GM03348 (cell line): Measurements from ENCODE around the gene CPLANE2.
"Not testable (repeated sequence)": the region's sequence is repeated elsewhere in the genome, so short reads cannot be mapped to it uniquely, and the experiment has no call there.

ENCODE experiments used
- DNase-seq: peaks from one replicate; pipeline ENCODE4 v3.0.0; 2012; ENCODE audit warnings: low spot score

CPLANE2 gene

DNA sequence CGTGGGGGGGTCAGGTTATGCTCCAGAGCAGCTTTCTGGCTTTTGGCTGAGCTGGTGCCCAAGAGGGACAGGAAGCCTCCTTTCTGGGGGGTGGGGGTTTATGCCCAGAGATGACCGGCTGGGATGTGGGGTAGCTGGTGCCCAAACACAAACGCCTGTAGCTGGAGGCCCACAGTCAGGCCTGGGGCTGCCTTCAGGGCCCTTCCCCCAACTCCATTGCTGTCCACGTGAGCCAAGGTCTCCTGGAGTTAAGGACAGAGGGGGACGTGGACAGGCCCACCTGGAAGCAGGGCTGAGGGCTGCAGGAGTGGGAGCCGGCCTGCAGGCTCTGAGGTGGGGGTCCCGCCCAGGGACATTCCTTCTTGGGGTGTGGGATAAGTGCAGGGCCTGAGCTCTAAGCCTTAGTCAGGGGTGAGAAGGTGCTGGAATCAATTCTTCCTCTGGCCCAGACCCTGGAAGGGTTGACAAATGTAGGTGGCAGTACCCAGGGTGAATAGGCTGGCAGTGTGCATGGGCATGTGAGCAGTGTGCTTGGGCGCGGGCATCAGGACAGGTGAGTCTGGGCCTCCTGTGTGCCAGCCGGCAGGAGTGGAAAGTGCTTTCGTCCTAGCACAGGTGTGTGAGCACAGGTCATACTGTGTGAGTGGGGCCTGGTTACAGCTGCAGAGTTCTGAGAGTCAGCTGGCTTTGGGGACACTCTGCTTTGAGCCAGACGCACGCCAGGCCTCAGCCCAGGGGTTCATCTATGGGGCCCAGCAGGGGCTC lies 6.8 kb downstream of the CPLANE2 start:
- no peak for DNase-seq

DNA sequence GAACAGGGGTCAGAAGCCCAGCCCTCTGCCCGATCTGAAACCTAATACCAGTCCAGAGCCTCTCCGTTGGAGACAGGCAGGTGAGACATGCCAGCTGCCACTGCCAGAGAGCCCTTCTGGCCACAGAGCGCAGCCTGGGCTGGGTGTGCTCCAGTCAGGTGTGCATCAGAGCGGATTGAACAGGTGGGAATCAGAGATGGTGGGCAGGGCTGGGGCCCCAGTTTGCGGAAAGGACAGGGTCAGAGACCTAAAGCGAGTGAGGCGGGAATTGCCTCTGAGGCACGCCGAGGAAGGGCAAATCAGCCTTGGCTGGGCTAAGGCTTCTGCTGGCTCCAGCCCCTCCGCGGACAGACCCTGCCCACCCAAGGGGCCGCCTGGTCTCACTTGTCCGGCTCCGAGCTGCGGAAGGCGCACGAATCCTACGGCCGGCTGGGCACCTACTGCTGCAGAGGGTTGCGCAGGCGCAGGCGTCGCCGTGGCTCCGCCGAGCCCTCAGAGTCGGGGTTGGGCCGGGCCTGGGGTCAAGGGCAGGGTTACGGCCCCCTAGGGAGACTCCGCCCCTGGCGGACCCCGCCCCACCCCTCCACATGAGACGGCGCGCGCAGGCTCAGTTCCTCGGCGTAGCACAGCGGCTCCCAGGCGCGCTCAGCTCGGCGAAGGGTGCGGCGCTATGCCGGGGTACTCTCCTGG lies 10.3 kb downstream of the CPLANE2 start:
- no peak for DNase-seq

DNA sequence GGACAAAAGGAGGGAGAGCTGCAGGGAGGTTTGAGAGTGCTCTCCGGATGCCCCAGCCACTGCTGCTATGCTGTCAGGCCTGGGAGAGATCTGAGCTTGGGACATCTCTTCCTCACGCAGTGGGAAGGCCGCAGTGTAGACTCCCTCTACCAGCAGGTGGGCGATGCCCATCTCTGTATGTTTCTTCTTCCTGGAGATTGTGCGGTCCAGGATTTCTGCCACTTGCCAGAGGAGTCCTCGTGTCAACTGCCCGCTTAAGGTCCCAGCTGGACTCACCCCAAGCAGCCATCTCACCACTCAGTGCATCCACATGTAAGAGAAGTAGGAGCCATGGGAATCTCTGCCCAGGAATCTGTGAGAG lies 10.9 kb downstream of the CPLANE2 start:
- no peak for DNase-seq

DNA sequence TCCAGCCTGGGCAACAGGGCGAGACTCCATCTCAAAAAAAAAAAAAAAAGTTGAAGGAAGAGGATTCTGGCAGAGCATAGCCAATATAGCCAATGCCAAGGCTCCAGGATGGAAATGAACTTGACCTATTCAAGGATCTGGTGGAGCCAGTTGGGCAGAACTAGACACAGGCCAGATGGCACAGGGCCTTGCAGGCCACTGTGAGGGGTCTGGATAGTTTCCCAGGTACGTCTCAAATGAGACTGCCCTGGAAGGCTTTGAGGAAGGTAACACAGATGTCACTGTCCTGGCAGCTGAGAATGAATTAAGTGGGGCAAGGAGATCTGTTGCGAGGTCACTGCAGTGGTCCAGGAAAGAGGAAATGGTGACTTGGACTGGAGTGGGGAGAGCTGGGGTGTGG lies 12.5 kb downstream of the CPLANE2 start:
- DNase-seq, result no peak

DNA sequence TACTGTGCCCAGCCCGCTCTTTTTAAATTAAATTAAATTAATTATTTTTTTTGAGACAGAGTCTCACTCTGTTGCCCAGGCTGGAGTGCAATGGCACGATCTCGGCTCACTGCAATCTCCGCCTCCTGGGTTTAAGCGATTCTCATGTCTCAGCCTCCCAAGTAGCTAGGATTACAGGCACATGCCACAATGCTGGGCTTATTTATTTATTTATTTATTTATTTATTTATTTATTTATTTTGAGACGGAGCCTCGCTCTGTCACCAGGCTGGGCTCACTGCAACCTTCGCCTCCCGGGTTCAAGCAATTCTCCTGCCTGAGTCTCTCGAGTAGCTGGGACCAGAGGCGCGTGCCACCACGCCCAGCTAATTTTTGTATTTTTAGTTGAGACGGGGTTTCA lies 14.3 kb downstream of the CPLANE2 start:
- DNase-seq, result not testable (repeated sequence)

DNA sequence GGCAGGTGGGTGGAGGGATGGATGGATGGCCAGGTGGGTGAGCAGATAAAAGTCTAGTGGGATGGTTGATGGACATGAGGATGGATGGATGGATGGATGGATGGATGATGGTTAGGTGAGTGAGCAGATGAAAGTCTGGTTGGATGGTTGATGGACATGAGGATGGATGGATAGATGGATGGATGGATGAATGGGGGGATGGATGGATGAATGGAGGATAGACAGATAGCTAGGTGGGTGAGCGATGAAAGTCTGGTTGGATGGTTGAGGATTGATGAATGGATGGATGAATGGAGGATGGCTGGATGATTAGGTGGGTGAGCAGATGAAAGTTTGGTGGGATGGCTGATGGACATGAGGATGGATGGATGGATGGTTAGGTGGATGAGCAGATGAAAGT lies 15.5 kb downstream of the CPLANE2 start:
- no peak for DNase-seq

DNA sequence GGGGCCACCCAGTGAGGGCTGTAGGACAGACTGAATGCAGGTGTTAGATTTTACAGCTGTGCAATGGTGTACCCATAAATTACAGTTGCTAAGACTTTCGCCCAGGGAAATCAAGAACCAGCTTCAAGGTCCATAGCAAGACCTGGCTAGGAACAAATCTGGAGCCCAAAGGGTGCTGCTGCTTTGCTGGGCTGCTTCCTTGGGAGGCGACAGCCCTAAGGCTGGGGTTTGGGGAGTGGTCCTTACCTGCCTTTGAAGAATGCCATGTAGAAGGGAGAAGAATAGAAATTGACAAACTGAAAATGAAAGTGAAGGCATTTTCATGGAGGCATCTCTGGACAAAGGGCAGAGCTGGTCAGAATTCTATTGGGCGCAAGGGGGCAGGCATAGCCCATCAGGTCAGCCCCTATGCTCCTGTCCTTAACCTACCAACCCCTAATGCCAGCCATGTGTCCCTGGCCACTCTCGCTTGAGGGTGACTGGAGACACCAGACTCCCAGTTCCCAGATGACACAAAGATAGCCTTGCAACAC lies 16.9 kb downstream of the CPLANE2 start:
- DNase-seq, result no peak

DNA sequence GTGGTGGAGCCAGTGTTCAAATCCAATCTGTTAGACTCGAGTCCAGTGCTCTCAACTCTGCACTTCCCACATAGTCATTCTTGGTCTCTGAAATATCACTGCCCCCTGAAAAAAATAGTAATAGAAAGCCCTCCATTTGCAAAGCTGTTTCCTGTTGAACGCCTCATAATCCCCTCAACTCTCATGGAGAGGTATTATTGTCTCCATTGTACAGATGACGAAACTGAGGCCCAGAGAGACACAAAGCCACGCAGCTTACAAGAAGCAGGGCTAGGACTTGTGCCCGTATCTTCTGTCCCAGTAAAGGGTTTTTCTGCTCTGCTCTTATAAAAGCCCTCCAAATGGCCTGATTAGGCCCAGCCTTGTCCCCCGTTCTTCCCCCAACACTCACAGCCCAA lies 18.3 kb downstream of the CPLANE2 start:
- no peak for DNase-seq

DNA sequence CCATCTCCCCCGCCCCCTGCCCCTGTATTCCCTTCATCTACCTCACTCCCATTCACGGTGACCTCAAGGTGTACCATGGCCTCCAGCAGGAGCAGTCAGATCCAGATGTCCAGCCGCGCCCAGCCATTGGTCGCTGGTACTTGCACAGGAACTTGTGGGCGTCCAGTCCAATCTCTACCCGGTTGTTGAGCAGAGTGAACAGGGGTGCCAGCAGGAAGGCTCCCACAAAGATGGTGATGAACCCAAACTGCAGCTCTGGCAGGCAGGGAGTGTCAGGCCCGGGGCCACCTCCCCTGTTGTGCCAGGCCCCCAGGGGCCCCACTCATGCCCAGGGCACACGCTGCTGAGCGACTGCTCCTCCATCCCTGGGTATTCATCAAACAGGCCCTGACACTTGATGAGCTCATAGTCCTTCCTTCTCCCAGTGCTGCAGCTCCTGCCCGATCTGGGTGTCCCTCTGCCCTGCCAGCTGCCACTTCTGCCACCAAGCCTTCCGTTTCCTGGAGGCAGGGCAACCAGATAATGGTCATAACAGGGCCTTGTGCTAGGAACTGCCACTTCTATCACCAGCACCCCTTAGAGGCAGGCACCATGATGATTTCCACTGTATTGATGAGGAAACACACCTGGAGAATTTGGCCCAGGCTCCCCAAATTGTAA lies 18.8 kb downstream of the CPLANE2 start:
- no peak for DNase-seq

DNA sequence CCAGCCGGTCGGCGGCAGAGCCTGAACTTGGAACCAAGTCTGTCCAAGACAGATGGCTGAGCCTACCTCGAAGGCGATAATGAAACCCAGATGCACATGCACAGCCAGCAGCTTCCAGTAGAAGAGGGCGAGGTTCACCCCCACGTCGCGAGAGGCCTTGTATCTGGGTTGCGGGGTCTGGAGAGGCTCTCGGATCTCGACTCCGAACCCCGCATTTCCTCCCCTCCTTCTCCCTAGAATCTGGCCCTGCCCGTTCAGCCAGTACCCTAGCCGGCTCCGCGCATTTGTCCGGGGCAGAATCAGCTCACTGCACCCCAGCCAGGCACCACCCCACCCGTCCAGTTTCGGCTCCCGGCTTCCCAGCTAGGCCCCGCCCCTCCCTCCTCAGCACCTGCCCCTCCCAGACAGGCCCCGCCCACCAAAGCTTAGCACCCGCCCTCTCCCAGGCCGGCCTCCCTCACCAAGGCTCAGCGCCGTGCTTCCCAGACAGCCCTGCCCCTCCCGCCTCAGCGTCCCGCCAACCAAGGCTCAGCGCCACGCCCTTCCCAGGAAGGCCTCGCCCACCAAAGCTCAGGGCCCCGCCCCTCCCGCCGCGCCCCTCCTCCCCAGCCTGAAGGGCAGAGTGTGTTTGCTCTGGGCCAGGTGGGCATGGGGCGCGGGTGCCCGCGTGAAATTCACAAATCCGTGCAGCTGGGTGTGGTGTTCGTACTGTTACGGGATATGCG lies 19.8 kb downstream of the CPLANE2 start:
- peak; percentile 99 for DNase-seq

DNA sequence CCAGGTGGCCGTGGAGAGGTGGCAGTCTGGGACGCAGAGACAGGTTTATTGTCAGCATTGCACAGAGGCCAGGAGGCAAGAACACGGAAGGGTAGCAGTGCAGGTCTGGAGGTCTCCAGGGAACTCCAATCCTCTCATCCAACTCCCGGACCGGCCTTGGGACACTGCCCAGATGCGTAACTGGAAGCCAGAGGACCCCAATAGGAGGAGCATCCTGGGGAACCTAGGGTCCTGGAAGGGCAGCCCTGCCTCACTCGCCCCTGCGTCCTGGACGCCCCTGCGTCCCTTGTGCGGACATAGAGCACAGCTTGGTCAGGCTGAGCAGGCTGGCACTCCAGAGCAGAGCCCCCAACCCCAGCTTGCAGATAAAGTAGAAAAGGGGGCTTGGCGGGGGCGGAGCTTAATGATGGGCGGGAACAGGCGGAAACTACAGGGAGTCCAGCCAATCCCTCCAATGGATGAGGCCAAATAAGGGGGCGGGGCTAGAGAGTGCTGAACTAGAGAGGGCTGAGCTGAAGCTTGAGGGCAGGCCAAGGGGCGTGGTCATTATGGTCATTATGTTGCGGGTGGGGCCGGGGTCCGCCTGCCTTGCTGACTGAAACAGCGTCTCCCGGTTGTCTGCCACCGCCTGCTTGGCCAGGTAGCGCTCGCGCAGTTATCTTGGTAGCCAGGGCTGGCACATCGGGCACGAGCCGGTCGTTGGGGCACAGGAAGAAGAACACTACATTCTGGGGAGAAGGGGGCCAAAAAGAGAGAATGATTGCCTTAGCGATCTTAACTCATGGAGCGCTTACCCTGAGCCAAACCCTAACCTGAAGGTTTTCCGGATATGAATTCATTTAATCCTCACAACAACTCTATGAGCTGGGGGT lies 20.9 kb downstream of the CPLANE2 start:
- DNase-seq, result peak; percentile 67

DNA sequence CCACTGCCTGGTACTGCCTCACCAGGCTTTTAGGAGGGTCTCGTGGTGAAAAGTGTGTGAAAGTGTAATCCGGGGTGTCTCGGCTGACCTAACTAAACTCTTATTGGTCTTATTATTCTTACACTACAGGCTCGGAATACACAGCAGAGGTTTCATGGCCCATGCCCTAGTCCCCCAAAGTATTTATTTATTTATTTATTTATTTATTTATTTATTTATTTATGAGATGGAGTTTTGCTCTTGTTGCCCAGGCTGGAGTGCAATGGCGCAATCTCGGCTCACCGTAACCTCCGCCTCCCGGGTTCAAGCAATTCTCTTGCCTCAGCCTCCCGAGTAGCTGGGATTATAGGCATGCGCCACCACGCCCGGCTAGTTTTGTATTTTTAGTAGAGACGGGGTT lies 21.7 kb downstream of the CPLANE2 start:
- DNase-seq, result not testable (repeated sequence)

DNA sequence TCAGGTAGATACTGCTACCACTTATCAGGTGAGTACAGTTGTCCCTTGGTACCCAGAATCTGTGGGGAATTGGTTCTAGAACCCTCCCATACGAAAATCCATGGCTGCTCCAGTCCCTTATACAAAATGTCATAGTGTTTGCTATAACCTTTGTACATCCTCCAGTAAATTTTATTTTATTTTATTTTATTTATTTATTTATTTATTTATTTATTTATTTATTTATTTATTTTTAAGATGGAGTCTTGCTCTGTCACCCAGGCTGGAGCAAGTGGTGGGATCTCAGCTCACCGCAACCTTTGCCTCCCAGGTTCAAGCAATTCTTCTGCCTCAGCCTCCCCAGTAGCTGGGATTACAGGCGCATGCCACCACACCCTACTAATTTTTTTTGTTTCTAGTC lies 23.4 kb downstream of the CPLANE2 start:
- not testable (repeated sequence) for DNase-seq

DNA sequence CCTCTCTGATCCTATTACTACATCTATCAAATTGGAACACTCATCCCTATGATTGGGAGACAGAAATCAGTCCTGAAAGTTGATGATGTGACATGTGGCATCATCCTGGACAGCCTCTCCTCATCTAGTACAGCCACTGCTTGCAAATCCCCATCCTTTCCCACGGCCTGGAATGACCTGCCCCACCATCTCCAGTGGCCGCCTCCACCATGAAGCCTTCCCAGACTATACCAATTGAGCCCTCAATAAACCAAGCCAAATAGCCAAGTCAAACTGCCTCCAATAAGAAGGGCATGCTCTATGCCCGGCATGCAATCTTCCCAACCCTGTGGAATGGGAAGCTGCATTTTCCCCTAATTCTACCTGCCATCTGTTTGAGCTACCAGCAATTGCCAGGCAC lies 24.0 kb downstream of the CPLANE2 start:
- DNase-seq, result no peak

DNA sequence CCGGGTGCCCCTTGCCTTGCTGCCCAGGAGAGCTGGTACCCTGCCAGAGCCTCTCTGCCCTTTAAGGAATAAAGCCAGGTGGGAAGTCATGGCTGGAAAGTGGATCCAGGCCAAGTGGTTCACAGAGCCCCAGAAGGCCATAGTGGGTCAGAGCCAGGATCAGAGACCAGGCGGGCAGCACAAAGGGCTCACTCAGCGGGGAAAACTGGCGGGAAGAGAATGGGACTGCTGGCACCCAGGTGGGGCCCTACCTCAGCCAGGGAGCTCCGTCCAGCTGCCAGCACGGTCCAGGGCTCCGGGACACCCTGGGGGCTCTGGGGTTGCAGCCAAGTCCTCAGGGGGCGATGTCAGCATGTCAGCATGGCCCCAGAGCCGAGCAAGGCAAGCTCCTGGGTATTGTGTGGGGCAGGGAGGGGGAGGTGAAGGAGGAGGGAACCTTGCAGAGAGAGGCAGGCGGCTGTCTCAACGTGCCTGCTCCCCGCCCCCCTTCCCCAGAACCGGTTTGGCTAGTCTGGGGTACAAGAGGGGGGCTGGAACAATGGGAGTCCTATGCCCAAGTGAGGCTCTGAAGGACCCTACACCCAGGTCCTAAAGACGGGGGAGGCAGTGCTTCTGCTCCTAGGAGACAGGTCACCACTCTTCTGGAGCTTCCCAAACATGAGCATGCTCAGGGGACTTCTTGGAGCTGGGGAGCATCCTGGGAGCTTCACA lies 24.6 kb downstream of the CPLANE2 start, which contains the start of gene ARHGEF19:
TSS of gene ARHGEF19 (minus strand) at position 402 of the 711 bp plus-strand sequence. CDS start 3,598 bp downstream, outside the sequence.
- DNase-seq, result no peak

DNA sequence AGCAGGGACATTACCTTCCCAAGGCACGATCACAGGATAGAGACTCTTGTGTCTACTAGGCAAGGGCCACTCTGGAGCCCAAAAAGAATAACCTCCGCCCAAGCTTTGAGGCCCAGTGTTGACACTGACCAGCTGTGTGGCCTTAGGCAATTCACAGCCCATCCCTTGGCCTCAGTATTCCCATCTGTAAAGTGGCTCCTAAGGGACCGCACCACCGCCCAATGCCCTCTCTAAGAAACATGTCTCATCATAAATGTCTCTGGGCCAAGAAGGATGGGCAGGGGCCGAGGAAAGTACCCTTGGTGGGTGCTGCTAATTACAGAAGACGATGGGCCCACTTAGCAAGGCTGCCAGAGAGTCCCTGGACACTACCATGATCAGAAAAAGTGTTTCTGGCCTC lies 25.2 kb downstream of the CPLANE2 start:
- no peak for DNase-seq

DNA sequence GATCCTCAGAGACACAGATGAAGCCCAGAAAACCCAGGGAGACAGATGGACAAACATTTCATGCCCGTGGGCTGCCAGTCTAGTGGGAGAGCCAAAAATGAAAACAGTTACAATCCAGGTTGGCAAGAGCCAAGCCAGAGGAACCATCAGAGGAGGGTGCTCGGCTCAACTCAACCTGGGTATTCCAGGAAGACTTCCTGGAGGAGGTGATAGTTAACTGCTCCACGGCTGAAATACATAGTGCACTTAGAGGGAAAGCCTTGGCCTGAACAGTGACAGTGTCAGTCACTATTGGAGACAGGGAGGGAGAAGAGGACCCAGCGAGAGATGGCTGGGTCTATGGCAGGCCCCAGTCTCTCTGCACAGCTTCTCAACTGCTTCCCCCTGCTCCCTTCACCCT lies 26.4 kb downstream of the CPLANE2 start:
- no peak for DNase-seq

DNA sequence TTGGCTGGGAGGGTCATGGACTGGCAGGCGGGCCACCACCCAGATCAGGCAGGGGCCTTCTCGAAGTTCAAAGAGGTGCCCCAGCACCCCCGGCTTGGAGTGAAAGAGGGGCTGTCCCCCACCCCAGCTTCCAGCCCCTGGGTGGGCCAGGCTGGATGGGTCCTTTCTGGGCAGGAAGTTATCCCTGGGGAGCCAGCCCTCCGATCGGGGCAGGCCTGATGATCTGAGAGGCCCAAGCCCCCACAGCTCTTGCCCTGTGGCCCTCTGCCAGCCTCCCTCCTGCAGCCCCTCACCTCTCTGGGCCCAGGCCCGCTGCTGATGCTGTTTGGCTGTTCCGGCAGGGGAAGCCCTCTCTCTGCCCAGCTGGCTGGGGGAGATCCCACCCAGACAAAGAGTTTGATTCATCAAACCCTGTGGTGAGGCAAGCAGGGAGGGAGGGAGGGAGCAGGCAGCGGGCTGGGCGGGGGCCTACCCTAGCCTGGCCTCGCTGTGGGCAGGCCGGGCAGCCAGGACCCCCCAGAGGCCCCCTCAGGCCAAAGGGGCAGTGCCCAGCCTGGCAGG lies 27.1 kb downstream of the CPLANE2 start:
- no peak for DNase-seq

DNA sequence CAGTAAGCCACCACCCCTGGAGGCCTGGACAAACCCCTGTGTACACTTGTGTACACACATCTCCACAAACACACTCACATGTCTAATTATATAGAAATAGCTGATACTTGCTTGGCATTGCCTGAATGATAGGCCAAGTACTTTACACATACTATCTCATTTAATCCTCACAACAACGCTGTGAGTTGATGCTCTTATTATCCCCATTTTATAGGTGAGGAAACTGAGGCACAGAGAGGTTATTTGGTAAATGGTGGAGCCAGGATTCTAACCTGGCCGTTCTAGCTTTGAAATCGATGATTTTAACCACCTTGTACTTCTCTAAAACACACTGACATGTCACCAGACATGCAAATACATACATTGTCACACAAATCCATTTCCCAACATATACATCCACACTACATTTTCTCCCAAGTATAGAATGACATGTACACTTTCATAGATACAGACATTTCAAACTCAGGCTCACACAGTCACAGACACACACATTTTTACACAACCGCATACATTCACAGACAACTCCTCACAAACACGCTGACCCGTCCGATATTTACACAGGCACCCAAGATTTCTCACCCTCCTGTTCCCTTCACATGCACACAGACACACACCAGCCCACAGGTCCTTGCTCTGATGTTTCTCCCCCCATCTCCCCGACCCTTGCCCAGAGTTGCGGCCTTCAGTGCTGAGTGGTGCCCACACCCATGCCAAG lies 27.7 kb downstream of the CPLANE2 start:
- no peak for DNase-seq
